Rectal smooth muscle tissue (tissue), 1 donor: ENCODE data around the gene SSMEM1.
"Not testable (repeated sequence)": the region's sequence is repeated elsewhere in the genome, so short reads cannot be mapped to it uniquely, and the experiment has no call there.

Experiments
- H3K27ac ChIP-seq: one replicate; pipeline ENCODE4 v1.7.0; 2013; ENCODE audit warnings: low read depth, low read length, inconsistent platforms
- H3K27me3 ChIP-seq: one replicate; pipeline ENCODE4 v1.7.0; 2013; ENCODE audit warnings: low read length; ENCODE audit not compliant: control insufficient read depth, insufficient read depth
- H3K36me3 ChIP-seq: one replicate; pipeline ENCODE4 v1.7.0; 2013; ENCODE audit warnings: low read length; ENCODE audit not compliant: control insufficient read depth, insufficient read depth
- H3K4me1 ChIP-seq: one replicate; pipeline ENCODE4 v1.7.0; 2013; ENCODE audit warnings: low read length; ENCODE audit not compliant: control insufficient read depth, insufficient read depth
- H3K4me3 ChIP-seq: one replicate; pipeline ENCODE4 v1.7.0; 2013; ENCODE audit warnings: low read length
- H3K9ac ChIP-seq: one replicate; pipeline ENCODE4 v1.7.0; 2013; ENCODE audit warnings: low read length

Gene SSMEM1, protein sequence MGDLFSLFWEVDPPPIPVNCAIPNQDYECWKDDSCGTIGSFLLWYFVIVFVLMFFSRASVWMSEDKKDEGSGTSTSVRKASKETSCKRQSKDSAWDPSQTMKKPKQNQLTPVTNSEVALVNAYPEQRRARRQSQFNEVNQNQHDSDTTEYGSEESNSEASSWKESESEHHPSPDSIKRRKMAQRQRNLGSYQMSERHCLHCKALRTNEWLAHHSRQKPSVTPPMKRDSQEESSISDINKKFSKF

DNA sequence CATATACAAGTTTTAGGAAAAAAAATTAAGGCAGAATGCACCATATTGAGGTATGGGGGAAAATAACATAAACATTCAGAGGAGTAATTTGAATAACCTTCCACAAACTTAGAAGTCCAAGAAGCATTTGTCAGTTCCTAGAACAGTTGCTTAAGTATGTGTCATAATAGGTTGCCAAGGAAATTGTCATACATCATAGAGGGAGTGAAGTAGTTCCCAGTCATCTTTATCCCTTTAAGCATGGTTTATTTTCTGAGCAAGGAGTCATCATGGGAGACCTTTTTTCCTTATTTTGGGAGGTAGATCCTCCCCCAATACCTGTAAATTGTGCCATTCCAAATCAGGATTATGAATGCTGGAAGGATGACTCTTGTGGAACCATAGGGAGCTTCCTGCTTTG lies at the start of gene SSMEM1:
Gene SSMEM1 (plus strand): TSS at position 219 of the 400 bp plus-strand sequence. CDS start 51 bp downstream, at position 270.
- Histone ChIP-seq H3K27me3 (no peaks in the 10 kb centered on the region), H3K9ac (no peak within 1 kb of the TSS), H3K27ac (no peak within 1 kb of the TSS), H3K36me3 (no peaks in the 10 kb centered on the region), H3K4me3 (no peak within 1 kb of the TSS), H3K4me1 (no peaks in the 10 kb centered on the region)

DNA sequence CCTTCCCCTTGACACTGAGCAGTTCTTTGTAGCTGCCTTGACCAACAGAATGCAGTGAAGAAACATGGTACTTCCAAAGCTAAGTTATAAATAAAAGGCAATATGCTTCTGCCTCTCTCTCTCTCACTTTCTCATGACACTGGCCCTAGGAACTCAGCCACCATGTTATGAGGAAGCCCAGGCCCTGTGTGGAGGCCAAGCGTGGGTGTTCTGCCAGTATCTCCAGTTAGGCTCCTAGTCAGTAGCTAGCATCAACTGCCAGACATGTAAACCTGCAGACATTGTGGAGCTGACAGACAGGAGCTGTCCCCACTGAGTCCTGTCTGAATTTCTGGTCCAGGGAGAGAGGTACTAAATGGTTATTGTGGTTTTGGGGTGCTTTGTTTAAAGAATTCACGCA lies 47.6 kb upstream of the SSMEM1 start:
- H3K27me3 ChIP-seq, result no peaks in the 10 kb centered on the region
- H3K9ac ChIP-seq, result no peak overlapping the region
- no peaks in the 10 kb centered on the region for H3K4me1 ChIP-seq
- peaks cover 10% of the 10 kb centered on the region for H3K36me3 ChIP-seq
- H3K4me3 ChIP-seq, result no peak overlapping the region
- H3K27ac ChIP-seq, result no peak overlapping the region

DNA sequence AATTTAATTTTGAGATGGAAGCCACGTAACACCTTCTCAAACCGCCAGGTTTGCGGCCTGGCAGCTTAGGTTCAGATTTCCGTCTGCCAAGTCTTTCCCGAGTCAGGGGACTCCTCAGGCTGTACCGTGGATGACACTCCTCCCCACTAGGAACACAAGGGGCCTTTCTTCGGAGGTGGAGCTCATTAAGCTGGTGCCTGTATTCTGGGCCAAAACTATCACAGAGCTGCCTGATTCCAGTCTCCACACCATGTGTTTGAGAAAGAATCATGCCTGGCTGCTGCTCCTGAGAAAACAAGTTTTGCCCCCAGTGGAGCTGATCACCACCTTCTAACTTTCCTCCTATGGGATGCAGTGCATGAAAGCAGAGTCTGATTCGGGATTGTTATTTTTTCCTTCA lies 47.2 kb upstream of the SSMEM1 start:
- H3K27ac ChIP-seq, result no peak overlapping the region
- H3K27me3 ChIP-seq, result no peaks in the 10 kb centered on the region
- H3K36me3 ChIP-seq, result peaks cover 10% of the 10 kb centered on the region
- H3K9ac ChIP-seq, result no peak overlapping the region
- no peaks in the 10 kb centered on the region for H3K4me1 ChIP-seq
- H3K4me3 ChIP-seq, result no peak overlapping the region

DNA sequence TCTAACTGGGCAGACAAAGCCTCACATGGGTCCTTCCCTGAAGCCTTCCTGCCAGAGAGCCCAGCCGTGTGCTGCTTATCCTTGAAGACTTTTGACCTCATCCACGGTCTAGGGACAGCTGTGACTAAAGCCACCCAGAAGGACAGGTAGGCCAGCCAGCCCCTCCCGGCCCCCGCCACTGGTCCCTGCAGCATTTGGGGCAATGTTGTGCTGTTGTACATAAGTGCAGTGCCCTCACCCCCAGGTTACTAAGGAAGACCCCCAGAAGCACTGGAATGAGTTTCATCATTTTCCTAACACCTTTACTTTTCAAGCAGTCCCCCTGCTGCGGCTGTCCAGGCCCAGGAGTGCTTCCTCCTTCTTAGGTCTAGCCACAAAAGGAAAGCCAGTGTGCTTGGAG lies 45.5 kb upstream of the SSMEM1 start:
- H3K4me3 ChIP-seq, result no peak overlapping the region
- H3K27me3 ChIP-seq, result no peaks in the 10 kb centered on the region
- no peaks in the 10 kb centered on the region for H3K4me1 ChIP-seq
- peaks cover 10% of the 10 kb centered on the region for H3K36me3 ChIP-seq
- H3K27ac ChIP-seq, result no peak overlapping the region
- H3K9ac ChIP-seq, result no peak overlapping the region

DNA sequence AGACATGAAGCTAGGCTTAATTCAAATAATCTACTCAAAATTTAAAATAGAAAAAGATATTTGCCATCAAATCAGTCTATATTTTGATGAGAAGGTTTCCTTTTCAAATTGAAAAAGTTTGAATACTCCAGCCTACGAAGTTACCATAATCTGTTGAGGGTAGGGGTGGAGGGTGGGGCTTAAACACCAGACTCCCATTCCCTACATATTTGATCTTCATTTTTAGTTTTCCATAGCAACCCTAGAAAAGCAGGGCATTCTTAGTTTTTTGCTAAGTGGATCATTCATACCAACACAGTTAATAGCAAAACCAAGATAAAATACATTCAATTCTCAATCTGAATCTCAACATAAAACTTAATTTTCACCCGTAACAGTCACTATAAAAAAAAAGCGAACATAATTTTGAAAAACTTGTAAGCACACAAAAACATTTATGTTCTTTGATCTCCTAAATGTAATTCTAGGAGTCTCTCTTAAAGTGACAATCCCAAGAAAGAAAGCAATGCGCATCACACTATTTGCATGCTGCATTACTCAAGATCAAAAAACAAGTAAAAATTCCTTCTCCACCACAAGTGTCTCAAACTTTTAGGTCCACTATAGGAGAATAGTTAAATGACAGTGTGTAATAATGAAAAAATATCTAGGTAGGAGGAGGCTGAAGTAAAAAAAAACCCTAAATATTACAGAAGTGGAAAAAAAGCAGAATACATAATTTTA lies 33.3 kb upstream of the SSMEM1 start:
- Histone ChIP-seq H3K27ac (no peak overlapping the region), H3K4me1 (no peaks in the 10 kb centered on the region), H3K27me3 (no peaks in the 10 kb centered on the region), H3K36me3 (peaks cover 13% of the 10 kb centered on the region), H3K9ac (no peak overlapping the region), H3K4me3 (no peak overlapping the region)

DNA sequence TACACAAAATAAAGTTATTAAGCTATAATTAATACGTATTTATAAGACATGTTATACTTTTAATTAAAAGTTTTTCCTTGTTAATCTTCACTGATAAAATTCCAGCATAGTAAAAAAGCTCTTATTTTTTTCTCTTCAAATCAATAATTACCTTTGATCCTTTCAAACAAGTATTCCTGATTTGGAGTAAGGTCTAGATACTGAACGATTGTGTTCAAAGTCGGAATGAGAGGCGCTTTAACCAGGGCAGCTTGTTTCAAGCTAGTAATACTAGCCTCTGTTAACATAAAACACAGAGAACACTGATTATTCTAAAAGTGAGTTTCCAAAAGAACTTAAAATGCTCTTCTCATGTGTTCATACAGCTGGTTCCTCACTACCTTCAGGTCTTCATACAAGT lies 29.4 kb upstream of the SSMEM1 start:
- no peaks in the 10 kb centered on the region for H3K27me3 ChIP-seq
- no peak overlapping the region for H3K27ac ChIP-seq
- H3K9ac ChIP-seq, result no peak overlapping the region
- H3K4me3 ChIP-seq, result no peak overlapping the region
- peaks cover 12% of the 10 kb centered on the region for H3K36me3 ChIP-seq
- H3K4me1 ChIP-seq, result no peaks in the 10 kb centered on the region

DNA sequence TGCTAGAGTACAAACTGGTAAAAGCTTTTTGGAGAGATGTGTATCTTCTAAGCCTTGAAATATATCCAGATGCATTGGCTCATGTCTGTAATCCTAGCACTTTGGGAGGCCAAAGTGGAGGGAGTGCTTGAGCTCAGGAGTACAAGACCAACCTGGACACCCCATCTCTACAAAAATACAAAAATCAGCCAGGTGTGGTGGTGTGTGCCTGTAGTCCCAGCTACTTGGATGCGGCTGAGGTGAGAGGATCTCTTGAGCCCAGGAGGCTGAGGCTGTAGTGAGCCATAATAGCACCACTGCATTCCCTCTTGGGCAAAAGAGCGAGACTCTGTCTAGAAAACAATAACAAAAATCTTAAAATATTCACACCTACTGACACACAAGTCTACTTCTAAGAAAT lies 28.0 kb upstream of the SSMEM1 start:
- H3K9ac ChIP-seq, result no peak overlapping the region
- H3K27me3 ChIP-seq, result no peaks in the 10 kb centered on the region
- no peaks in the 10 kb centered on the region for H3K4me1 ChIP-seq
- H3K4me3 ChIP-seq, result no peak overlapping the region
- no peak overlapping the region for H3K27ac ChIP-seq
- peaks cover 15% of the 10 kb centered on the region for H3K36me3 ChIP-seq

DNA sequence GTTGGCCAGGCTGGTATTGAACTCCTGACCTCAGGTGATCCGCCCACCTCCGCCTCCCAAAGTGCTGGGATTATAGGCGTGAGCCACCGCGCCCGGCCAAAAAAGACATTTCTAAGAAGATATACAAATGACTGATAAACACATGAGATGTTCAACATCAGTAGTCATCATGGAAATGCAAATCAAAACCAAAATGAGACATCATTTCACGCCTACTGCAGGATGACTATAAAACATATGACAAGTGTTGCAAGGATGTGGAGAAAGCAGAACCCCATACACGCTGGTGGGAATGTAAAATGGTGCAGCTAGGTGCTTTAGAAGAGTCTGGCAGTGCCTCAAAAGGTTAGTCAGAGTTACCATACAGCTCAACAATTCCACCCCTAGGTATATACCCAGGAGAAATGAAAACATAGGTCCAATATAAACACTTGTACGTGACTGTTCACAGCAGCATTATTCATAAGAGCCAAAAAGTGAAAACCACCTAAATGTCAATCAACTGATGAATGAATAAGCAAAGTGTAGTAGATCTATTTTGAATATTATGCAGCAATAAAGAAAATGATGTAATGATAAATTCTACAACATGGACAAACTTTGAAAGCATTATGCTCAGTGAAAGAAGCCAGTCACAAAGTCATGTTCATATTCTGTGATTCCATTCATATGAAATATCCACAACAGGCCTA lies 26.9 kb upstream of the SSMEM1 start:
- no peaks in the 10 kb centered on the region for H3K4me1 ChIP-seq
- no peak overlapping the region for H3K9ac ChIP-seq
- no peaks in the 10 kb centered on the region for H3K27me3 ChIP-seq
- H3K4me3 ChIP-seq, result no peak overlapping the region
- no peak overlapping the region for H3K27ac ChIP-seq
- H3K36me3 ChIP-seq, result peaks cover 15% of the 10 kb centered on the region

DNA sequence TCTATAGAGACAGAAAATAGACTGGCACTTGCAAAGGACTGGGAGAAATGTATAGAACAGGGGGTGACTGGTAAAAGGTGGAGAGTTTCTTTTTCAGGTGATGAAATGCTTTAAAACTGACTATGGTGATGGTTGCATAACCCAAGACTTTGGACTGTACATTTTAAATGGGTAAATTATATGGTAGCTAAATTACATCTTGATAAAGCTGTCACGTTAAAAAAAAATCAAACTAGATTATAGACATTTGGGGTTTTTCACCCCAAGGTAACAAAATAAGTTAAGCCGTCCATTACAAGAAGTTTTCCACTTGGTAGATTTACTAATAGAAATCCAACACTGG lies 26.4 kb upstream of the SSMEM1 start:
- no peak overlapping the region for H3K4me3 ChIP-seq
- no peak overlapping the region for H3K27ac ChIP-seq
- H3K4me1 ChIP-seq, result no peaks in the 10 kb centered on the region
- H3K9ac ChIP-seq, result no peak overlapping the region
- H3K36me3 ChIP-seq, result peaks cover 15% of the 10 kb centered on the region
- no peaks in the 10 kb centered on the region for H3K27me3 ChIP-seq

DNA sequence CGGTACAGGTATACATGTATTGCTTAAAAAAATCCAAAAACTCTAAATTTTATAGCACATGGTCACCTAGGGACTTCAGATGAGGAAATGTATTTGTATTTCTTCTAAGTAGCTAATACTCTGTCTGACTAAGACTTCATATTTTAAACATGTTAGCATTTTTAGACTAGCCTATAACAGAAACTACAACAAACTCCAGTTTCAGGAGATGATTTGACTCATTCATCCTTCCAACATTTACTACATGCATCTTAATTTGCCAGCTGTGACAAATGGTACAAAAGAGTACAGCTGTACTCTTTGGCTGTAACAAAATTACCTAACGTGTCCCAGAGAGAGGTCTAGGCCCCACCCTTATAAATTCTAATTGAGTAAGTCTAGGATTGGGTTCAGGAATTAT lies 24.7 kb upstream of the SSMEM1 start:
- peaks cover 17% of the 10 kb centered on the region for H3K36me3 ChIP-seq
- H3K4me3 ChIP-seq, result no peak overlapping the region
- no peaks in the 10 kb centered on the region for H3K27me3 ChIP-seq

DNA sequence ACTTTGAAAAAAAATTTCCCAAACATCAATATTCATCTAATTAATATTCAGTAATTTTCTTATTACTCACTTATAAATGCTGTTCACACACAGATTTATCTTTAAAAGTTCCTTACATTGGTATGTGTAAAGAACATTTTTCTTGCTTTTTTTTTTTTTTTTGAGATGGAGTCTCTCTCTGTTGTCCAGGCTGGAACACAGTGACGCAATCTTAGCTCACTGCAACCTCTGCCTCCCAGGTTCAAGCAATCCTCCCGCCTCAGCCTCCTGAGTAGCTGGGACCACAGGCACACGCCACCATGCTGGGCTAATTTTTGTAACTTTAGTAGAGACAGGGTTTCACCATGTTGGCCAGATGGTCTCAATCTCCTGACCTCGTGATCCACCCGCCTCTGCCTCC lies 23.3 kb upstream of the SSMEM1 start:
- not testable (repeated sequence) for H3K27ac ChIP-seq

More for the DNA sequence above, 24.7 kb upstream of the SSMEM1 start:
- no peak overlapping the region for H3K9ac ChIP-seq
- H3K27ac ChIP-seq, result no peak overlapping the region
- no peaks in the 10 kb centered on the region for H3K4me1 ChIP-seq

DNA sequence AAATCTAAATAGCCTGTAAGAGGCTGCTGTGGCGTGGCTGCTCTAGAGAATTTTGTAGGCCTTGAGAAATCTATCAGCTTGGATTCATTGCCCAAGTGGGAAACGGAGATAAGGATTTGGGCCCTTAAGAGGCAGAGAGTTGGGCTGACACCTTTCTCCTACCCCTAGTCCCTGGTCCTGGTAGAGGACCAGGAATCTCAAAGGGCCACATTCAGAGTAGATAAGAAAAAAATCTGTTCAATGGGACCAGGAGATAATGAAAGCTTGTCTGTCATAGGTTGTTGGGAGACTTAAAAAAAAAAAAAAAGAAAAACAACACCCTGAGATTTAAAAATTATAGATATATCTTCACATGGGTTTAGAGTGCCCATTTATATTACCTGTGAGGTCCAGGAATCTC lies 20.3 kb upstream of the SSMEM1 start:
- H3K4me3 ChIP-seq, result no peak overlapping the region
- no peaks in the 10 kb centered on the region for H3K27me3 ChIP-seq
- H3K36me3 ChIP-seq, result peaks cover 7% of the 10 kb centered on the region
- H3K9ac ChIP-seq, result no peak overlapping the region
- no peak overlapping the region for H3K27ac ChIP-seq
- H3K4me1 ChIP-seq, result no peaks in the 10 kb centered on the region

More for the DNA sequence above, 23.3 kb upstream of the SSMEM1 start:
- peaks cover 16% of the 10 kb centered on the region for H3K36me3 ChIP-seq
- H3K9ac ChIP-seq, H3K4me3 ChIP-seq, H3K27me3 ChIP-seq, H3K4me1 ChIP-seq: not testable (repeated sequence)
